Neural crest cell (in vitro differentiated cells): Measurements from ENCODE around the gene ANXA8. TPM values are rescaled to one million over a fixed set of nuclear protein-coding genes. Genes with fewer than 3 reads are reported as not detected.
"Not testable (repeated sequence)": the region's sequence is repeated elsewhere in the genome, so short reads cannot be mapped to it uniquely, and the experiment has no call there.

Experiments used
- DNase-seq: peaks from one replicate; pipeline ENCODE4 v3.0.0; 2021; ENCODE audit warnings: low read depth, mixed read lengths, low spot score
- H3K27ac Mint-ChIP-seq: one replicate; pipeline ENCODE4 v1.8.0; 2021; ENCODE audit warnings: mild to moderate bottlenecking, mixed read lengths; ENCODE audit not compliant: unreplicated experiment
- H3K27me3 Mint-ChIP-seq: 2 replicates; pipeline ENCODE4 v1.8.0; 2021; ENCODE audit warnings: low read depth, mild to moderate bottlenecking, mixed read lengths
- H3K36me3 Mint-ChIP-seq: 2 replicates; pipeline ENCODE4 v1.8.0; 2021; ENCODE audit warnings: low read depth, mild to moderate bottlenecking, mixed read lengths
- H3K4me1 Mint-ChIP-seq: 2 replicates; pipeline ENCODE4 v1.8.0; 2021; ENCODE audit warnings: mixed read lengths
- H3K4me3 Mint-ChIP-seq: one replicate; pipeline ENCODE4 v1.8.0; 2021; ENCODE audit warnings: mild to moderate bottlenecking, mixed read lengths
- H3K9me3 Mint-ChIP-seq: 2 replicates; pipeline ENCODE4 v1.8.0; 2021; ENCODE audit warnings: mixed read lengths
- long read RNA-seq: library from polyadenylated mRNA; unstranded; transcript quantifications from one replicate; pipeline ENCODE4 v2.0.0, GENCODE V29; 2020
- total RNA-seq: library from RNA; stranded (reverse); gene quantifications from 2 replicates; pipeline ENCODE4 v1.2.1, GENCODE V29; 2021

ANXA8 gene, protein sequence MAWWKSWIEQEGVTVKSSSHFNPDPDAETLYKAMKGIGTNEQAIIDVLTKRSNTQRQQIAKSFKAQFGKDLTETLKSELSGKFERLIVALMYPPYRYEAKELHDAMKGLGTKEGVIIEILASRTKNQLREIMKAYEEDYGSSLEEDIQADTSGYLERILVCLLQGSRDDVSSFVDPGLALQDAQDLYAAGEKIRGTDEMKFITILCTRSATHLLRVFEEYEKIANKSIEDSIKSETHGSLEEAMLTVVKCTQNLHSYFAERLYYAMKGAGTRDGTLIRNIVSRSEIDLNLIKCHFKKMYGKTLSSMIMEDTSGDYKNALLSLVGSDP
- not detected in 2 replicates for total RNA-seq
- long read RNA-seq = 0 reads

DNA sequence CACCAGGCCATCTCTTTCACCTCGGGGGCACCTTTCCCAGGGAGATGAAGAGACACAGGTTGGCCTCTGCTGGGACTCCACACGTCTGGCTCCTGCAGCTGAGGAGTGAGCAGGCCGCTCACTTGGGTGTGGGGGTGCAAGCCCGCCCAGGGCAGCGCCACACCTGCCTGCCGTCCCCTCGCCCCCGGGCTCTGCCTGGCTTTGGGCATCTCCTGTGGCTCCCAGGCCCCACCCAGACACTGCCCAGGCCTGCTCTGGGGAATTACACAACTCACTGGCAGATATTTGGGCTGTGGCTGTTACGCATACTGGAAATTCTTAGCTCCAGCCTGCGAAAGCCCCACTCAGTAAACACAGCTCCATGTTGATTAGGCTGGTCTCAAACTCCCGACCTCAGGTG, at the start of gene ANXA8:
TSS of gene ANXA8 (minus strand) at position 193 of the 400 bp plus-strand sequence. CDS start at position 11, 182 bp downstream.
- H3K36me3 Mint-ChIP-seq, H3K4me3 Mint-ChIP-seq, H3K27ac Mint-ChIP-seq, DNase-seq, H3K27me3 Mint-ChIP-seq, H3K4me1 Mint-ChIP-seq, H3K9me3 Mint-ChIP-seq: not testable (repeated sequence)

- DNase-seq, H3K4me1 Mint-ChIP-seq, H3K36me3 Mint-ChIP-seq, H3K9me3 Mint-ChIP-seq, H3K27ac Mint-ChIP-seq, H3K27me3 Mint-ChIP-seq, H3K4me3 Mint-ChIP-seq: not testable (repeated sequence)
Observed at GRCh38 chr10:47523475-47523874, 39.6 kb upstream of the ANXA8 start, which contains the start of gene AGAP9. Gene AGAP9, minus strand, starts transcription at chr10:47523638. Its CDS starts 112 bp downstream, at chr10:47523526.

- not testable (repeated sequence) for H3K36me3 Mint-ChIP-seq, H3K4me1 Mint-ChIP-seq, H3K27me3 Mint-ChIP-seq
Observed at GRCh38 chr10:47502313-47502712, 18.4 kb upstream of the ANXA8 start.

GRCh38 chr10:47494226-47494625, 10.3 kb upstream of the ANXA8 start:
- H3K27me3 Mint-ChIP-seq, H3K27ac Mint-ChIP-seq, H3K36me3 Mint-ChIP-seq, H3K9me3 Mint-ChIP-seq, DNase-seq, H3K4me1 Mint-ChIP-seq, H3K4me3 Mint-ChIP-seq: not testable (repeated sequence)

More at GRCh38 chr10:47502313-47502712, 18.4 kb upstream of the ANXA8 start:
- DNase-seq, H3K27ac Mint-ChIP-seq, H3K9me3 Mint-ChIP-seq, H3K4me3 Mint-ChIP-seq: not testable (repeated sequence)

DNA sequence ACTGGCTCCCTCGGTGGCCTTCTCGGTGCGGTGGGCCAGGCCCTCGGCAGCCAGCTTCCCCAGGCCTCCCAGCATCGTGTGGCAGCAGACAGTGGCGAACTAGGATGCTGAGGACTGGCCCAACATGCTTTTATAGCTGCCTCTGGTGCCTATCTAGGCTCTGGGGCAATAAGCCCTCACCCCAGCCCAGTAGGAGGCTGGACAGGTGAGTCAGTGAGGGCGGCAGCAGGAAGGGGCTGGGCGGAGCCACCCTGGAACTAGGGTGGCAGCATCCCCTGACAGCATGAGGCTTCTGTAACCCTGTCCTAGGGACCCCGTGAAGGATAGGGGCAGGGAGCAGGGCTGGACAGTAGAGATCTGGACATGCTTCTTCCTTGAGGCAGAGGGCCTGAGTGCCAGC, 7.7 kb upstream of the ANXA8 start, which contains the start of gene FAM25G:
TSS of gene FAM25G (minus strand) at position 101 of the 400 bp plus-strand sequence. CDS start at position 75, 26 bp downstream.
- not testable (repeated sequence) for H3K4me3 Mint-ChIP-seq, H3K9me3 Mint-ChIP-seq, H3K36me3 Mint-ChIP-seq, H3K27ac Mint-ChIP-seq, H3K27me3 Mint-ChIP-seq, DNase-seq, H3K4me1 Mint-ChIP-seq

- not testable (repeated sequence) for H3K4me1 Mint-ChIP-seq, H3K4me3 Mint-ChIP-seq, H3K27me3 Mint-ChIP-seq, H3K9me3 Mint-ChIP-seq, H3K36me3 Mint-ChIP-seq, H3K27ac Mint-ChIP-seq, DNase-seq
Observed at GRCh38 chr10:47489630-47490029, 5.7 kb upstream of the ANXA8 start.

DNA sequence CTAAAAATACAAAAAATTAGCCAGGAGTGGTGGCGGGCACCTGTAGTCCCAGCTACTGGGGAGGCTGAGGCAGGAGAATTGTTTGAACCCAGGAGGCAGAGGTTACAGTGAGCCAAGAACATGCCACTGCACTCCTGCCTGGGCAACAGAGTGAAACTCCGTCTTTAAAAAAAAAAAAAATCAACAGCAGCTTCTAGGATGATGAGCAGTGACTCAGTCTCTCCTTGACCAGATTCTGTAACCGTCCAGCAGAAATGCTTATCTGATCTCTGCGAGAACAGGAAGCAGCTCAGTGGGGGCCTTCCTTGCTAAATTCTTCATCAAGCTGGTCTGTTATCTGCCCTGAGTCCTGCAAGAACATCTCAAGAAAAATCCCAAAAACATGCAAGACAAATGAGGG, 2.0 kb upstream of the ANXA8 start:
- not testable (repeated sequence) for H3K4me3 Mint-ChIP-seq, DNase-seq, H3K27me3 Mint-ChIP-seq, H3K4me1 Mint-ChIP-seq, H3K9me3 Mint-ChIP-seq, H3K27ac Mint-ChIP-seq, H3K36me3 Mint-ChIP-seq

GRCh38 chr10:47484786-47485185, 871 bp upstream of the ANXA8 start:
- not testable (repeated sequence) for H3K9me3 Mint-ChIP-seq, H3K4me1 Mint-ChIP-seq, H3K36me3 Mint-ChIP-seq, H3K4me3 Mint-ChIP-seq, H3K27ac Mint-ChIP-seq, DNase-seq, H3K27me3 Mint-ChIP-seq

DNA sequence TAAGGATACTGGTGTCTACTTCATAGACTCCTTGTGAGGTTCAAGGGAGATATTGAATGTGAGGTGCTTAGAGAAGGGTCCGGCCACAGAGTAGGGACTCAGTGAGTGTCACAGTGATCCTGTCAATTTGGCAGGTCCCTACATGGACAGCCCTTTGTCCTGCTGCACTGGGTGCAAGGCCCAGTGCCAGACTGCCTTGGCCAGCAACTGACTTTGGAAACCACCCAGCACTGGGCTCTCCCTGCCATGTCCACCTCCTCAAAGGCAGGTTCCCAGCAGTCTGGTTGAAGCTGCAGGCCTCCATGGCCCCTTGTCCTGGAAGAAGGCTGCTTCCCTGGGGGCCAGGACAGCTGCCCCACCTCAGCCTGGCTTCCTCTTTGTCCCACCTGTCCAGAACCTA, 1.5 kb downstream of the ANXA8 start:
- H3K36me3 Mint-ChIP-seq, H3K27ac Mint-ChIP-seq, H3K27me3 Mint-ChIP-seq, DNase-seq, H3K4me1 Mint-ChIP-seq, H3K9me3 Mint-ChIP-seq, H3K4me3 Mint-ChIP-seq: not testable (repeated sequence)

DNA sequence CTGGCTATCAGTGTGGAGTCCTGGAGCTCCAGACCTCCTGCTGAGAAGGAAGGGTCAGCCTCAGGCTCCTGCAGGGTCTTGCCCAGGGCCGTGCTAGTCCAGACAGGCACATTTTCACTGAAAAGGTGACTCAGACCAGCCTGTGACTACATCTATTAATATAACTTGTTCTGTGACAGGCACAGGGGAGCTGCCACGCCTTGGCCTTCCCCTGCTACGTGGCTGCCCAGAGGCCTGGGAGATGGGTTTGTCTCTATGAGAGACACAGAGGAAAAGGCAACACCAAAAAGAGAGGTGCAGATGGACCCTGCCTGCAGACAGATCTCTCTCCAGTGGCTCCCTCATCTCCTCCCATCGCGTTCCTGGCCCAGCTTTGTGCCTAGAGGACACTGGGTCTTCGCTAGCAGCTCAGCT, 2.1 kb downstream of the ANXA8 start:
- not testable (repeated sequence) for DNase-seq, H3K27ac Mint-ChIP-seq, H3K9me3 Mint-ChIP-seq, H3K36me3 Mint-ChIP-seq, H3K4me3 Mint-ChIP-seq, H3K4me1 Mint-ChIP-seq, H3K27me3 Mint-ChIP-seq

- H3K9me3 Mint-ChIP-seq, H3K4me3 Mint-ChIP-seq, H3K36me3 Mint-ChIP-seq, DNase-seq, H3K27ac Mint-ChIP-seq, H3K27me3 Mint-ChIP-seq, H3K4me1 Mint-ChIP-seq: not testable (repeated sequence)
Observed at GRCh38 chr10:47481182-47481766, 2.6 kb downstream of the ANXA8 start.

DNA sequence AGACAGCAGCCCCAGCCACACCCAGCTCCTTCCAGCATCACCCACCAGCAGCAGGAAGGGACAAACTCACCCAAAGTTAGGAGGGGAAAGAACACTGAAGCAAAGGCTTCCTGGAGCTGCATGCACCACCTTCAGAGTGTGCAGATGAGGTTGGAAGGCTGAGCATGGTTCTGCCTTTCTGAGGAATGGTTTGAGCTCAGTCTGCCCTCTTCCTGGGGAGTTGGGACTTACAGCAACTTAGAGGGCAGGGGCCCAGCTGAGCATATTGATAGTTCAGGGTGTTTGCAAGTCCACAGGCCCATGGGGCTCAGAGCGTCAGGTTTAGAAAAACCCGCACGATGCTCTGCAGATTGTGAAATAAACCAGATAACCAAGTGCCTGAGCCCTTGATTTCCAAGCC, 3.8 kb downstream of the ANXA8 start:
- H3K27me3 Mint-ChIP-seq, H3K4me3 Mint-ChIP-seq, H3K27ac Mint-ChIP-seq, H3K9me3 Mint-ChIP-seq, H3K4me1 Mint-ChIP-seq, DNase-seq, H3K36me3 Mint-ChIP-seq: not testable (repeated sequence)

DNA sequence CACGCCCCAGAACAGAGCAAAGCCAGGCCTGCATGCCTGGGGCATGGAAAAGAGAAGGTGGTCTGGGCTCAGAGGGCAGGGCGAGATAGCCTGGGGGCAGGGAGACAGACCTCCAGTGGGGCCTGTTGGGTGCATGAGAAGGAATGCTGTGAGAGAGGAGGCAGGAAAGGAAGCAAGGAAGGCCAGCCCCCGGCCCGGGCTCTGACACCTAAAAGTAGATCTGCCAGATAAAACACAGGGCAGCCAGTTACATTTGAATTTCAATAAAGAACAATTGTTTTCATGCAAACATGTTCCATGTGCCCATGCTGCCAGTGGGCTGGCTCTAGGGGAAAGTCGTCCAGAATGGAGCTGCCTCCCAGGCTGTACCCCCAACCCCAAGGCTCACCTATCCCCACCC, 5.8 kb downstream of the ANXA8 start:
- H3K4me3 Mint-ChIP-seq, H3K27me3 Mint-ChIP-seq, H3K36me3 Mint-ChIP-seq, H3K27ac Mint-ChIP-seq, H3K4me1 Mint-ChIP-seq, DNase-seq, H3K9me3 Mint-ChIP-seq: not testable (repeated sequence)

DNA sequence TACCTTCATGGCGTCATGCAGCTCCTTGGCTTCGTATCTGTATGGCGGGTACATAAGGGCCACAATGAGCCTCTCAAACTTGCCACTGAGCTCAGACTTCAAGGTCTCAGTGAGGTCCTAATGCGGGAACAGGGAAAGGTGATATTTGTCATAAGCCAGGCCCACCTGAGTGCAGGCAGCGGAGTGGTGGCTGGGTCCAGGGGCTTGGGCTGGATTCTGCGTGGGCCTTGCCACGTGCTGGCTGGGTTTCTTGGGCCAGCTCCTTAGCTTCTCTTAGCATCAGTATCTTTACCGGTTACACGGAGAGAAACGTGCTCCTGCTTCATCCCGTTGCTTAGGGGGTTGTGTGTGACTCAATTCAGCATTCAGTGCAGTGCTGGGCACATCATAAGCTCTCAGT, 6.8 kb downstream of the ANXA8 start:
- not testable (repeated sequence) for DNase-seq, H3K36me3 Mint-ChIP-seq, H3K9me3 Mint-ChIP-seq, H3K4me3 Mint-ChIP-seq, H3K27ac Mint-ChIP-seq, H3K27me3 Mint-ChIP-seq, H3K4me1 Mint-ChIP-seq
